HepG2 (cell line): ENCODE results near the gene HSPB9. TPM values are rescaled to one million over a fixed set of nuclear protein-coding genes. Genes with fewer than 3 reads are reported as not detected.
A peak's percentile ranks its signal among the peaks of the same experiment; 100 is the strongest.

Source experiments
- DMAP1 ChIP-seq: IDR thresholded peaks from 2 replicates; pipeline ENCODE4 v1.6.1; 2016
- DMTF1 ChIP-seq: sonication (generic); formaldehyde crosslinking; IDR thresholded peaks from 2 replicates; pipeline ENCODE4 v1.4.0; 2020; ENCODE audit warnings: mild to moderate bottlenecking, missing genetic modification reagents
- ELF3 ChIP-seq: IDR thresholded peaks from 2 replicates; pipeline ENCODE4 v1.6.1; 2016; ENCODE audit warnings: missing genetic modification reagents, missing compliant biosample characterization
- FOXO4 ChIP-seq: sonication (generic); formaldehyde crosslinking; conservative IDR thresholded peaks from 2 replicates; pipeline ENCODE4 v1.8.1; 2023; ENCODE audit warnings: missing genetic modification reagents
- KDM4B ChIP-seq: sonication (generic); formaldehyde crosslinking; IDR thresholded peaks from 2 replicates; pipeline ENCODE4 v1.4.0; 2020; ENCODE audit warnings: missing genetic modification reagents
- SNRNP70 ChIP-seq: fragments of 200-400 bp; formaldehyde crosslinking; IDR thresholded peaks from 2 replicates; pipeline ENCODE4 v1.6.1; 2017; ENCODE audit warnings: mild to moderate bottlenecking, low read depth, low read length, moderate library complexity
- SP4 ChIP-seq: sonication (generic); formaldehyde crosslinking; IDR thresholded peaks from 2 replicates; pipeline ENCODE4 v1.8.1; 2023; ENCODE audit warnings: mild to moderate bottlenecking, missing genetic modification reagents
- ZHX1 ChIP-seq: sonication (generic); formaldehyde crosslinking; IDR thresholded peaks from 2 replicates; pipeline ENCODE4 v1.8.1; 2022; ENCODE audit warnings: low read depth, mild to moderate bottlenecking, missing genetic modification reagents
- ZNF224 ChIP-seq: sonication (generic); formaldehyde crosslinking; IDR thresholded peaks from 2 replicates; pipeline ENCODE4 v1.5.0; 2020; ENCODE audit warnings: mild to moderate bottlenecking, missing genetic modification reagents
- ZNF317 ChIP-seq: sonication (generic); formaldehyde crosslinking; IDR thresholded peaks from 2 replicates; pipeline ENCODE4 v1.5.0; 2020; ENCODE audit warnings: mild to moderate bottlenecking, missing genetic modification reagents
- ZNF44 ChIP-seq: sonication (generic); formaldehyde crosslinking; IDR thresholded peaks from 2 replicates; pipeline ENCODE4 v1.5.1; 2020; ENCODE audit warnings: mild to moderate bottlenecking, missing genetic modification reagents
- ZNF446 ChIP-seq: sonication (generic); formaldehyde crosslinking; IDR thresholded peaks from 2 replicates; pipeline ENCODE4 v1.5.0; 2020; ENCODE audit warnings: mild to moderate bottlenecking, missing genetic modification reagents
- ZNF576 ChIP-seq: sonication (generic); formaldehyde crosslinking; IDR thresholded peaks from 2 replicates; pipeline ENCODE4 v1.4.0; 2020; ENCODE audit warnings: mild to moderate bottlenecking, missing genetic modification reagents
- ZNF598 ChIP-seq: sonication (generic); formaldehyde crosslinking; IDR thresholded peaks from 2 replicates; pipeline ENCODE4 v1.5.1; 2020; ENCODE audit warnings: mild to moderate bottlenecking, missing genetic modification reagents, borderline replicate concordance
- ZNF788 ChIP-seq: sonication (generic); formaldehyde crosslinking; IDR thresholded peaks from 2 replicates; pipeline ENCODE4 v1.5.0; 2020; ENCODE audit warnings: mild to moderate bottlenecking, missing genetic modification reagents, borderline replicate concordance
- polyA plus RNA-seq, 8 experiments: library from polyadenylated mRNA; depleted of rRNA in 3 of 8; stranded (reverse) in 7 of 8; unstranded in 1 of 8; fragments of >200 nt; fragmentation: Illumina TruSeq in 4 of 8; extraction: Trizol in 4 of 8; gene quantifications; 2 replicates each; pipeline versions ENCODE4 v1.2.1 to v1.2.3, GENCODE V29; 2011 to 2016; ENCODE audit warnings: low read depth in 4 of 8, missing spikeins in 1 of 8, mixed read lengths in 1 of 8; ENCODE audit not compliant: insufficient read depth in 1 of 8
- total RNA-seq, 5 experiments: library from RNA; depleted of rRNA; stranded (reverse); fragments of >200 nt; fragmentation: Illumina TruSeq; extraction: Trizol; gene quantifications; 2 replicates each; pipeline ENCODE4 v1.2.3, GENCODE V29; 2016; ENCODE audit warnings: low read depth in 1 of 5
- TF ChIP-seq, protein P1 (sequence below): sonication (generic); formaldehyde crosslinking; IDR thresholded peaks from 2 replicates; pipeline ENCODE4 v1.4.0; 2020; ENCODE audit warnings: missing genetic modification reagents

Gene HSPB9
- total and polyA plus RNA-seq, 2 of the 13 experiments (the other 11 are each of a cell fraction or from before 2014, with no cell fraction given), result 0.05 to 0.24 TPM

- no peak for TF ChIP-seq DMTF1 (CRISPR knock-in tag)
- no peak for TF ChIP-seq ZNF598 (CRISPR knock-in tag)
- peak; percentile 88; the same call in 1 of the 2 replicates for TF ChIP-seq ZNF576 (CRISPR knock-in tag)
- no peak for TF ChIP-seq SNRNP70
- 0 out of 2 replicates have a peak, but pooled peaks have one; percentile 45 for TF ChIP-seq ZNF44 (CRISPR knock-in tag)
- peak; percentile 74; the same call in 1 of the 2 replicates for TF ChIP-seq DMAP1 (CRISPR knock-in tag)
- TF ChIP-seq ZHX1 (CRISPR knock-in tag), result no peak
- TF ChIP-seq ELF3 (CRISPR knock-in tag), result peak; percentile 21; the same call in 1 of the 2 replicates
- TF ChIP-seq ZNF788, result 0 out of 2 replicates have a peak, but pooled peaks have one; percentile 6
- TF ChIP-seq ZNF317 (CRISPR knock-in tag), result 0 out of 2 replicates have a peak, but pooled peaks have one; percentile 21
- TF ChIP-seq KDM4B (CRISPR knock-in tag), result no peak
- no peak for TF ChIP-seq FOXO4 (CRISPR knock-in tag)
- no peak for TF ChIP-seq ZNF446 (CRISPR knock-in tag)
- 0 out of 2 replicates have a peak, but pooled peaks have one; percentile 35 for TF ChIP-seq SP4
- TF ChIP-seq, protein P1, sequence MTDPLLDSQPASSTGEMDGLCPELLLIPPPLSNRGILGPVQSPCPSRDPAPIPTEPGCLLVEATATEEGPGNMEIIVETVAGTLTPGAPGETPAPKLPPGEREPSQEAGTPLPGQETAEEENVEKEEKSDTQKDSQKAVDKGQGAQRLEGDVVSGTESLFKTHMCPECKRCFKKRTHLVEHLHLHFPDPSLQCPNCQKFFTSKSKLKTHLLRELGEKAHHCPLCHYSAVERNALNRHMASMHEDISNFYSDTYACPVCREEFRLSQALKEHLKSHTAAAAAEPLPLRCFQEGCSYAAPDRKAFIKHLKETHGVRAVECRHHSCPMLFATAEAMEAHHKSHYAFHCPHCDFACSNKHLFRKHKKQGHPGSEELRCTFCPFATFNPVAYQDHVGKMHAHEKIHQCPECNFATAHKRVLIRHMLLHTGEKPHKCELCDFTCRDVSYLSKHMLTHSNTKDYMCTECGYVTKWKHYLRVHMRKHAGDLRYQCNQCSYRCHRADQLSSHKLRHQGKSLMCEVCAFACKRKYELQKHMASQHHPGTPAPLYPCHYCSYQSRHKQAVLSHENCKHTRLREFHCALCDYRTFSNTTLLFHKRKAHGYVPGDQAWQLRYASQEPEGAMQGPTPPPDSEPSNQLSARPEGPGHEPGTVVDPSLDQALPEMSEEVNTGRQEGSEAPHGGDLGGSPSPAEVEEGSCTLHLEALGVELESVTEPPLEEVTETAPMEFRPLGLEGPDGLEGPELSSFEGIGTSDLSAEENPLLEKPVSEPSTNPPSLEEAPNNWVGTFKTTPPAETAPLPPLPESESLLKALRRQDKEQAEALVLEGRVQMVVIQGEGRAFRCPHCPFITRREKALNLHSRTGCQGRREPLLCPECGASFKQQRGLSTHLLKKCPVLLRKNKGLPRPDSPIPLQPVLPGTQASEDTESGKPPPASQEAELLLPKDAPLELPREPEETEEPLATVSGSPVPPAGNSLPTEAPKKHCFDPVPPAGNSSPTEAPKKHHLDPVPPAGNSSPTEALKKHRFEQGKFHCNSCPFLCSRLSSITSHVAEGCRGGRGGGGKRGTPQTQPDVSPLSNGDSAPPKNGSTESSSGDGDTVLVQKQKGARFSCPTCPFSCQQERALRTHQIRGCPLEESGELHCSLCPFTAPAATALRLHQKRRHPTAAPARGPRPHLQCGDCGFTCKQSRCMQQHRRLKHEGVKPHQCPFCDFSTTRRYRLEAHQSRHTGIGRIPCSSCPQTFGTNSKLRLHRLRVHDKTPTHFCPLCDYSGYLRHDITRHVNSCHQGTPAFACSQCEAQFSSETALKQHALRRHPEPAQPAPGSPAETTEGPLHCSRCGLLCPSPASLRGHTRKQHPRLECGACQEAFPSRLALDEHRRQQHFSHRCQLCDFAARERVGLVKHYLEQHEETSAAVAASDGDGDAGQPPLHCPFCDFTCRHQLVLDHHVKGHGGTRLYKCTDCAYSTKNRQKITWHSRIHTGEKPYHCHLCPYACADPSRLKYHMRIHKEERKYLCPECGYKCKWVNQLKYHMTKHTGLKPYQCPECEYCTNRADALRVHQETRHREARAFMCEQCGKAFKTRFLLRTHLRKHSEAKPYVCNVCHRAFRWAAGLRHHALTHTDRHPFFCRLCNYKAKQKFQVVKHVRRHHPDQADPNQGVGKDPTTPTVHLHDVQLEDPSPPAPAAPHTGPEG, result no peak
- no peak for TF ChIP-seq ZNF224
Observed at GRCh38 chr17:42153919-42154742, 31.5 kb downstream of the HSPB9 start (continued).
